Measurements from ENCODE around the gene FBP1. TPM values are rescaled to one million over a fixed set of nuclear protein-coding genes. Genes with fewer than 3 reads are reported as not detected.

Gene FBP1
- total RNA-seq, 1 donor from 2014 or later, result not detected

- peaks cover 32% of the 10 kb centered on the region for H3K27me3 Mint-ChIP-seq
- H3K4me1 Mint-ChIP-seq, result peaks cover 8% of the 10 kb centered on the region
- DNase-seq, result no peak
- no peaks in the 10 kb centered on the region for H3K36me3 Mint-ChIP-seq (ENCODE audit: low read depth)
- H3K9me3 Mint-ChIP-seq, result no peaks in the 10 kb centered on the region
- intact Hi-C loops (cut with micrococcal nuclease), result loop anchor here (2.0 to 5.0 kb wide), 2 partner anchors 459 to 1550 kb away; no protein-coding TSS in a partner anchor
- H3K4me3 Mint-ChIP-seq, result peak overlapping the region; percentile 82
- no peak overlapping the region for H3K27ac Mint-ChIP-seq
Observed at GRCh38 chr9:94668418-94668927, 29.2 kb upstream of the FBP1 start.

- Mint-ChIP-seq H3K27me3 (peaks cover 25% of the 10 kb centered on the region), H3K36me3 (ENCODE audit: low read depth) (no peaks in the 10 kb centered on the region), H3K4me1 (peaks cover 8% of the 10 kb centered on the region), H3K27ac (no peak overlapping the region), H3K4me3 (no peak overlapping the region), H3K9me3 (no peaks in the 10 kb centered on the region)
- no peak for DNase-seq
- intact Hi-C loops (cut with micrococcal nuclease), result loop anchor here (5.0 kb wide), 1 partner anchor 461 kb away; no protein-coding TSS in a partner anchor
Observed at GRCh38 chr9:94666364-94667099, 27.2 kb upstream of the FBP1 start.

- DNase-seq, result no peak
- H3K9me3 Mint-ChIP-seq, result no peaks in the 10 kb centered on the region
- H3K4me1 Mint-ChIP-seq, result peaks cover 8% of the 10 kb centered on the region
Observed at GRCh38 chr9:94665613-94666012, 26.3 kb upstream of the FBP1 start.

GRCh38 chr9:94664801-94665200 is 25.5 kb upstream of the FBP1 start:
- intact Hi-C loops (cut with micrococcal nuclease), result loop anchor here (5.0 kb wide), 1 partner anchor 462 kb away; no protein-coding TSS in a partner anchor

More at GRCh38 chr9:94665613-94666012, 26.3 kb upstream of the FBP1 start:
- Mint-ChIP-seq H3K27ac (no peak overlapping the region), H3K27me3 (peaks cover 23% of the 10 kb centered on the region), H3K36me3 (ENCODE audit: low read depth) (no peaks in the 10 kb centered on the region), H3K4me3 (no peak overlapping the region)
- intact Hi-C loops (cut with micrococcal nuclease), result loop anchor here (5.0 kb wide), 1 partner anchor 462 kb away; no protein-coding TSS in a partner anchor

GRCh38 chr9:94663640-94664039 is 24.3 kb upstream of the FBP1 start:
- no peaks in the 10 kb centered on the region for H3K9me3 Mint-ChIP-seq
- no peak overlapping the region for H3K27ac Mint-ChIP-seq
- H3K4me1 Mint-ChIP-seq, result peaks cover 2% of the 10 kb centered on the region
- no peak for DNase-seq
- H3K4me3 Mint-ChIP-seq, result no peak overlapping the region
- intact Hi-C loops (cut with micrococcal nuclease), result no loop called here
- H3K36me3 Mint-ChIP-seq (ENCODE audit: low read depth), result no peaks in the 10 kb centered on the region
- peaks cover 24% of the 10 kb centered on the region for H3K27me3 Mint-ChIP-seq

More at GRCh38 chr9:94664801-94665200, 25.5 kb upstream of the FBP1 start:
- Mint-ChIP-seq H3K4me1 (peaks cover 8% of the 10 kb centered on the region), H3K27me3 (peaks cover 24% of the 10 kb centered on the region), H3K9me3 (no peaks in the 10 kb centered on the region), H3K27ac (no peak overlapping the region), H3K4me3 (no peak overlapping the region), H3K36me3 (ENCODE audit: low read depth) (no peaks in the 10 kb centered on the region)
- DNase-seq, result no peak

- Mint-ChIP-seq H3K36me3 (ENCODE audit: low read depth) (no peaks in the 10 kb centered on the region), H3K27me3 (peaks cover 24% of the 10 kb centered on the region), H3K9me3 (no peaks in the 10 kb centered on the region), H3K4me1 (no peaks in the 10 kb centered on the region), H3K4me3 (no peak overlapping the region), H3K27ac (no peak overlapping the region)
- no peak for DNase-seq
- intact Hi-C loops (cut with micrococcal nuclease), result no loop called here
Observed at GRCh38 chr9:94663140-94663539, 23.8 kb upstream of the FBP1 start.

- DNase-seq, result no peak
- intact Hi-C loops (cut with micrococcal nuclease), result no loop called here
- Mint-ChIP-seq H3K4me3 (no peak overlapping the region), H3K9me3 (no peaks in the 10 kb centered on the region), H3K4me1 (peaks cover 30% of the 10 kb centered on the region), H3K27me3 (peaks cover 9% of the 10 kb centered on the region), H3K36me3 (ENCODE audit: low read depth) (no peaks in the 10 kb centered on the region), H3K27ac (no peak overlapping the region)
Observed at GRCh38 chr9:94657021-94657725, 17.9 kb upstream of the FBP1 start.

GRCh38 chr9:94656200-94656599 is 16.9 kb upstream of the FBP1 start:
- no peaks in the 10 kb centered on the region for H3K36me3 Mint-ChIP-seq (ENCODE audit: low read depth)
- H3K27me3 Mint-ChIP-seq, result peaks cover 9% of the 10 kb centered on the region
- intact Hi-C loops (cut with micrococcal nuclease), result no loop called here

GRCh38 chr9:94655739-94656138 is 16.4 kb upstream of the FBP1 start:
- peak; percentile 69 for DNase-seq
- Mint-ChIP-seq H3K36me3 (ENCODE audit: low read depth) (no peaks in the 10 kb centered on the region), H3K9me3 (no peaks in the 10 kb centered on the region), H3K27ac (peak overlapping the region; percentile 75), H3K27me3 (peaks cover 9% of the 10 kb centered on the region), H3K4me1 (peaks cover 30% of the 10 kb centered on the region), H3K4me3 (peak overlapping the region; percentile 77)
- intact Hi-C loops (cut with micrococcal nuclease), result no loop called here

More at GRCh38 chr9:94656200-94656599, 16.9 kb upstream of the FBP1 start:
- H3K27ac Mint-ChIP-seq, result peak overlapping the region; percentile 75
- DNase-seq, result peak; percentile 86
- H3K4me1 Mint-ChIP-seq, result peaks cover 30% of the 10 kb centered on the region
- H3K4me3 Mint-ChIP-seq, result peak overlapping the region; percentile 77
- no peaks in the 10 kb centered on the region for H3K9me3 Mint-ChIP-seq

- Mint-ChIP-seq H3K9me3 (no peaks in the 10 kb centered on the region), H3K4me1 (peaks cover 30% of the 10 kb centered on the region), H3K27me3 (peaks cover 6% of the 10 kb centered on the region), H3K27ac (peak overlapping the region; percentile 7), H3K4me3 (no peak overlapping the region), H3K36me3 (ENCODE audit: low read depth) (no peaks in the 10 kb centered on the region)
- intact Hi-C loops (cut with micrococcal nuclease), result no loop called here
- no peak for DNase-seq
Observed at GRCh38 chr9:94654165-94654894, 15.0 kb upstream of the FBP1 start.

- no peak for DNase-seq
- Mint-ChIP-seq H3K27me3 (peaks cover 6% of the 10 kb centered on the region), H3K4me3 (no peak overlapping the region), H3K27ac (no peak overlapping the region), H3K4me1 (peaks cover 16% of the 10 kb centered on the region), H3K36me3 (ENCODE audit: low read depth) (no peaks in the 10 kb centered on the region), H3K9me3 (no peaks in the 10 kb centered on the region)
- intact Hi-C loops (cut with micrococcal nuclease), result no loop called here
Observed at GRCh38 chr9:94650949-94651348, 11.6 kb upstream of the FBP1 start.

- intact Hi-C loops (cut with micrococcal nuclease), result no loop called here
- H3K27me3 Mint-ChIP-seq, result peaks cover 9% of the 10 kb centered on the region
- no peak for DNase-seq
- no peaks in the 10 kb centered on the region for H3K9me3 Mint-ChIP-seq
- peaks cover 3% of the 10 kb centered on the region for H3K4me1 Mint-ChIP-seq
- no peak overlapping the region for H3K27ac Mint-ChIP-seq
- H3K36me3 Mint-ChIP-seq (ENCODE audit: low read depth), result no peaks in the 10 kb centered on the region
- no peak overlapping the region for H3K4me3 Mint-ChIP-seq
Observed at GRCh38 chr9:94649100-94649819, 9.9 kb upstream of the FBP1 start.

- intact Hi-C loops (cut with micrococcal nuclease), result no loop called here
- no peaks in the 10 kb centered on the region for H3K36me3 Mint-ChIP-seq (ENCODE audit: low read depth)
- H3K9me3 Mint-ChIP-seq, result no peaks in the 10 kb centered on the region
- DNase-seq, result no peak
- peaks cover 9% of the 10 kb centered on the region for H3K27me3 Mint-ChIP-seq
- no peak overlapping the region for H3K4me3 Mint-ChIP-seq
- no peaks in the 10 kb centered on the region for H3K4me1 Mint-ChIP-seq
- H3K27ac Mint-ChIP-seq, result no peak overlapping the region
Observed at GRCh38 chr9:94648185-94648584, 8.9 kb upstream of the FBP1 start.

Data from activated CD4-positive, alpha-beta T cell treated with anti-CD3 and anti-CD28 coated beads, Interleukin-2, amount 10 ng/mL, durations not matched to agents 24 days and 14 days (primary cell).